ENCODE measurements around the gene PHF10.

Gene PHF10

GRCh38 chr6:169671563-169671962, 52.7 kb downstream of the PHF10 start:
- H3K4me3 ChIP-seq (replicated peaks; ENCODE audit: insufficient read depth, low read length) = no peak overlapping the region
- no peak for DNase-seq (ENCODE audit: low read depth in 1 of 2, low spot score in 1 of 2)
- H3K27me3 ChIP-seq (ENCODE audit: insufficient read depth, poor library complexity, severe bottlenecking) = no peaks in the 10 kb centered on the region
- TF ChIP-seq GABPA (IDR thresholded peaks at IDR 0.05; ENCODE audit: low read depth) = no peak
- no peak for TF ChIP-seq POLR2AphosphoS5 (IDR thresholded peaks at IDR 0.05; ENCODE audit: low read depth)
- no peak for TF ChIP-seq SPI1 (IDR thresholded peaks at IDR 0.05; ENCODE audit: borderline replicate concordance, low read depth)
- TF ChIP-seq, protein P1, sequence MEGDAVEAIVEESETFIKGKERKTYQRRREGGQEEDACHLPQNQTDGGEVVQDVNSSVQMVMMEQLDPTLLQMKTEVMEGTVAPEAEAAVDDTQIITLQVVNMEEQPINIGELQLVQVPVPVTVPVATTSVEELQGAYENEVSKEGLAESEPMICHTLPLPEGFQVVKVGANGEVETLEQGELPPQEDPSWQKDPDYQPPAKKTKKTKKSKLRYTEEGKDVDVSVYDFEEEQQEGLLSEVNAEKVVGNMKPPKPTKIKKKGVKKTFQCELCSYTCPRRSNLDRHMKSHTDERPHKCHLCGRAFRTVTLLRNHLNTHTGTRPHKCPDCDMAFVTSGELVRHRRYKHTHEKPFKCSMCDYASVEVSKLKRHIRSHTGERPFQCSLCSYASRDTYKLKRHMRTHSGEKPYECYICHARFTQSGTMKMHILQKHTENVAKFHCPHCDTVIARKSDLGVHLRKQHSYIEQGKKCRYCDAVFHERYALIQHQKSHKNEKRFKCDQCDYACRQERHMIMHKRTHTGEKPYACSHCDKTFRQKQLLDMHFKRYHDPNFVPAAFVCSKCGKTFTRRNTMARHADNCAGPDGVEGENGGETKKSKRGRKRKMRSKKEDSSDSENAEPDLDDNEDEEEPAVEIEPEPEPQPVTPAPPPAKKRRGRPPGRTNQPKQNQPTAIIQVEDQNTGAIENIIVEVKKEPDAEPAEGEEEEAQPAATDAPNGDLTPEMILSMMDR (IDR thresholded peaks at IDR 0.05; ENCODE audit: insufficient read depth, low read length) = no peak
- no peak overlapping the region for H3K27ac ChIP-seq (replicated peaks)

- no peak overlapping the region for H3K4me3 ChIP-seq (replicated peaks; ENCODE audit: insufficient read depth, low read length)
- no peak for DNase-seq (ENCODE audit: low read depth in 1 of 2, low spot score in 1 of 2)
- TF ChIP-seq SPI1 (IDR thresholded peaks at IDR 0.05; ENCODE audit: borderline replicate concordance, low read depth) (peak; percentile 72), POLR2AphosphoS5 (IDR thresholded peaks at IDR 0.05; ENCODE audit: low read depth) (no peak)
- H3K27me3 ChIP-seq (ENCODE audit: insufficient read depth, poor library complexity, severe bottlenecking) = no peaks in the 10 kb centered on the region
- no peak overlapping the region for H3K27ac ChIP-seq (replicated peaks)
Observed at GRCh38 chr6:169669889-169670288, 54.4 kb downstream of the PHF10 start.

DNA sequence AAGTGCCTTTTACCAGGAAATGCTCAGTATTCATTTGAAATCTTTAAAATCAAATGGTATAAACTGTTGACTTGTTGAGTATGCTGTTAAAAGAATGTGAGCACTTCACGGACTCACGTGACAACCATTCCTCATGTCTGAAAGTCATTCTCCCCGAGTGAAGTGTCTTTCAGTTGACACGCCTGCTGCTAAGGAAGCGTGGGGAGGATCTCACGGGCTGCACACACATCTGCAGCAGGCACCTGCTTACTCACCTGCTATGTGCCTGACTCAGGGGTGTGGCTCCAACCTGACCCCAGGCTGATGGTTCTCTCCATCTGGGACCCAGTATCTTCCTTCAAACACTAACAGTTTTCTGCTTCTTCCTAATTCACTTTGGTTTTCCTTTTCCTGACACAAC, 55.2 kb downstream of the PHF10 start:
- TF ChIP-seq POLR2AphosphoS5 (IDR thresholded peaks at IDR 0.05; ENCODE audit: low read depth) = no peak
- TF ChIP-seq GABPA (IDR thresholded peaks at IDR 0.05; ENCODE audit: low read depth) = no peak
- TF ChIP-seq, protein P1 (IDR thresholded peaks at IDR 0.05; ENCODE audit: insufficient read depth, low read length) = no peak
- TF ChIP-seq, protein P2, sequence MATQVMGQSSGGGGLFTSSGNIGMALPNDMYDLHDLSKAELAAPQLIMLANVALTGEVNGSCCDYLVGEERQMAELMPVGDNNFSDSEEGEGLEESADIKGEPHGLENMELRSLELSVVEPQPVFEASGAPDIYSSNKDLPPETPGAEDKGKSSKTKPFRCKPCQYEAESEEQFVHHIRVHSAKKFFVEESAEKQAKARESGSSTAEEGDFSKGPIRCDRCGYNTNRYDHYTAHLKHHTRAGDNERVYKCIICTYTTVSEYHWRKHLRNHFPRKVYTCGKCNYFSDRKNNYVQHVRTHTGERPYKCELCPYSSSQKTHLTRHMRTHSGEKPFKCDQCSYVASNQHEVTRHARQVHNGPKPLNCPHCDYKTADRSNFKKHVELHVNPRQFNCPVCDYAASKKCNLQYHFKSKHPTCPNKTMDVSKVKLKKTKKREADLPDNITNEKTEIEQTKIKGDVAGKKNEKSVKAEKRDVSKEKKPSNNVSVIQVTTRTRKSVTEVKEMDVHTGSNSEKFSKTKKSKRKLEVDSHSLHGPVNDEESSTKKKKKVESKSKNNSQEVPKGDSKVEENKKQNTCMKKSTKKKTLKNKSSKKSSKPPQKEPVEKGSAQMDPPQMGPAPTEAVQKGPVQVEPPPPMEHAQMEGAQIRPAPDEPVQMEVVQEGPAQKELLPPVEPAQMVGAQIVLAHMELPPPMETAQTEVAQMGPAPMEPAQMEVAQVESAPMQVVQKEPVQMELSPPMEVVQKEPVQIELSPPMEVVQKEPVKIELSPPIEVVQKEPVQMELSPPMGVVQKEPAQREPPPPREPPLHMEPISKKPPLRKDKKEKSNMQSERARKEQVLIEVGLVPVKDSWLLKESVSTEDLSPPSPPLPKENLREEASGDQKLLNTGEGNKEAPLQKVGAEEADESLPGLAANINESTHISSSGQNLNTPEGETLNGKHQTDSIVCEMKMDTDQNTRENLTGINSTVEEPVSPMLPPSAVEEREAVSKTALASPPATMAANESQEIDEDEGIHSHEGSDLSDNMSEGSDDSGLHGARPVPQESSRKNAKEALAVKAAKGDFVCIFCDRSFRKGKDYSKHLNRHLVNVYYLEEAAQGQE (IDR thresholded peaks at IDR 0.05; ENCODE audit: insufficient replicate concordance, low read depth) = no peak
- no peak for TF ChIP-seq SPI1 (IDR thresholded peaks at IDR 0.05; ENCODE audit: borderline replicate concordance, low read depth)
- Histone ChIP-seq H3K27me3 (ENCODE audit: insufficient read depth, poor library complexity, severe bottlenecking) (no peaks in the 10 kb centered on the region), H3K4me3 (replicated peaks; ENCODE audit: insufficient read depth, low read length) (no peak overlapping the region), H3K27ac (replicated peaks) (no peak overlapping the region)
- DNase-seq (ENCODE audit: low read depth in 1 of 2, low spot score in 1 of 2) = no peak

DNA sequence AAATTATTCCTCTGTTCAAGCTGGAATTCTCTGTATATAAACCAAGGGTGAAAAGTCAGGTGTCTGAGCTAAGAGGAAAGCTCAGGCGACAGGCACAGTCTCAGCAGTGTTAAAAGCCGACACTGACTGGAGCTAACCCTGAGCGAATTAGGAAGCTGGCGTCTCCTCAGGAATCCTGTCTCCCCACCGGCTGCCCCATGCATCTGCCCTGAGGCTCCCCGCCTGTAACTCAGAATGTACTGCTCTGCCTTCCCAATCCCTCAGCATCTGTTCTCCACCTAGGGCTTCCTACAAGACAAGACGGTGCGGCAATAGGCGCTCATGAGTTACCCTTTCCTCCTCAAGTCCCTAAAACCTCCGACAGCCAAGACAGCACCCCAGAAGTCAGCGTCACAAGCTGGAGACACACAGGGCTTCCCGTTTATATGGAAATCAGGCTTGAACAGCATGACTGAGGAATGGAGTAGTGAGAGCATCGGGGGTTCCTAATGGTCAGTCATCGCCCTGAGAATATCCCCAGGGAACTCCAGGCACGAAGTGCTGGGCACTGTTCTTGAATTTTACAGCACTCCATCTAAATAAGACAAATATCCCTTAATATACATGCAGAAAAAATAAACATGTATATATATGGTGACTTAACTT, 56.0 kb downstream of the PHF10 start:
- Histone ChIP-seq H3K4me3 (replicated peaks; ENCODE audit: insufficient read depth, low read length) (no peak overlapping the region), H3K27me3 (ENCODE audit: insufficient read depth, poor library complexity, severe bottlenecking) (no peaks in the 10 kb centered on the region), H3K27ac (replicated peaks) (no peak overlapping the region)
- no peak for DNase-seq (ENCODE audit: low read depth in 1 of 2, low spot score in 1 of 2)
- TF ChIP-seq GABPA (IDR thresholded peaks at IDR 0.05; ENCODE audit: low read depth) (no peak), POLR2AphosphoS5 (IDR thresholded peaks at IDR 0.05; ENCODE audit: low read depth) (no peak), SPI1 (IDR thresholded peaks at IDR 0.05; ENCODE audit: borderline replicate concordance, low read depth) (no peak)
- TF ChIP-seq, protein P2 (IDR thresholded peaks at IDR 0.05; ENCODE audit: insufficient replicate concordance, low read depth) = no peak
- TF ChIP-seq, protein P1 (IDR thresholded peaks at IDR 0.05; ENCODE audit: insufficient read depth, low read length) = no peak

Measured in HL-60 (cell line).